Activated gamma-delta T cell treated with Interleukin-2 at 50 U/mL for 16 hours (primary cell): ENCODE results near the gene ZFAND3.
"Not testable (repeated sequence)": the region's sequence is repeated elsewhere in the genome, so short reads cannot be mapped to it uniquely, and the experiment has no call there.

Source experiments
- DNase-seq: peaks from one replicate; pipeline ENCODE4 v3.0.0-alpha.2; 2020

Gene ZFAND3

DNA sequence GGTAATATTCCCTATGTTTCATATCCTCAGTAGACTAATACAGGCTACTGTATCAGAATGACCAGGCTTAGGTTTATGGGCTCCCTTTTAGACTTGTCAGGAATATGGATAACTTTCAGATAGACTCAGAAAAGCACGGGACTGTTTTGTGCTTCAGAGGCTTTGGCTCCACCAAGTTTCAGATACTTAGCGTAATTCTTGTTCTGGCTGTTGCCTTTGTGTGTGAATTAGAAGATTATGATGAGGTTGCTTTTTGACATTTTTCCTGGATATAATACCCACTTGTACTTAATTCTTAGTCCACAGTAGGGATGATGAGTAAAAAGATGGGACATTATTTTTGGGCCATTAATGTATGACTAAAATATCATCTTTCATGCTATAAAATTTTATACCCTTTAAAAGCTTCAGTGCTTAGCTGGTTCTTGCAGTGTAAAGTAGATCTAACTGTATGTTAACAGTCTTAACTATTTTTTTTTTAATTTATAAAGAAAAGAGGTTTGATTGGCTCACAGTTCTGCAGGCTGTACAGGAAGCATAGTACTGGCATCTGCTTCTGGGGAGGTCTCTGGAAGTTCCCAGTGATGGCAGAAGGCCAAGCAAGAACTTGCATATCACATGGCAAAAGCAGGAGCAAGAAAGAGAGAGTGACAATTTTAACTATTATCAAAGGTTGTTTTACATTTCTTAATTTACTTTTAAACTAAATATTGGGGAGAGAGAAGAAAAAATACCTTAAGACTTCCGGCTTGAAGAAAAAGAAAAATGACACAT, 120.7 kb downstream of the ZFAND3 start:
- no peak for DNase-seq

DNA sequence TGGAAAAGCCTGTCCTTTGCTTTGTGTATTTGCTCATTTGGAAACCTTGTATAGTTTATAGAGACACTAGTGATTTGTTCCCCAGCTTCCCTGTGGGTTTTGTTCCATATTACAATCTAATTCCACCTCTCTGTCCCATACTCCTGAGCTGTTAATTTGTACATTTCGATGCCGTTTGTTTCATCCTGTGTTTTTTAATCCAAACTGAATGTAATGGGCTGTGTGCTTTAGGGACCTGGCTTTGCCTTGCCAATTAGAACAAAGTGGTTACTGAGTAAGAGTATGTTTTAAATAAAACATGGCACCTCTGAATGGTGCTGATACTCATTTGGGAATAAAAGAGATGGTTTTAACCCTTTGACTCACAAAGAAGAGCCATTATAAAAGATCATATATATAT, 122.3 kb downstream of the ZFAND3 start:
- DNase-seq: no peak

DNA sequence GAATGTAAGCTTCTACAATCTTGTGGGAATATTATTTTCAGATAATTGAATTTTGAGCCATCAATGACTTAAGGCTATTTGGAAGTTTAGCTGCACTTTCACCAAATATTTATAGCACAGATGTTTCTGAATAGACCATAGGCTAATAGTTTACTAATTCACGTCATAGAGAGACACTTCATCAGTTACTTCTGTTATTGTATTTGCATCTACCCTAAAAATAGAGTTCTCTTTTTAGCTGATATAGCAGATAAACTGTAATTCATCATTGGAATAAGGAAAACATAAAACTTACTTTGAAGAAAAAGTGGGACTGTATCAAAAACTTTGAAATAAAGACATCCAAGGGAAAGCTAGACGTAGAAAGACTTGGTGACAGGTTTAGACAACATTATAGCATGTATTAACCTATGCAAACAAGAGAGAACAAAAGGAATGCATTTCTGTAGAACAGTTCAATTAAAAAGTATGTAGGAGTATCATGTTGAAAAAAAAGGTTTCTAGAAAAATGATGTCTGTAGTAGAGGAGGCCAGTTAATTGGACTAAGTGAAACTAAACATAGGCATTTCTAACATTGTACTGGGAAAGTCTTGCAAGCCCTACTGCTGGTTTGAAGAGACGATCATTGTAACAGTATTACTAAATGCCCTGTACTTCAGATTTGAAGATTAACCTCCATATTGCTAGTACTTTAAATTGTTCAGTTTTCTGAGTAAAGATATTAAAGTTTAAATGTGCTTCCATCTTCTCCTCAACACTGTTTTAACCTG, 123.3 kb downstream of the ZFAND3 start:
- no peak for DNase-seq

DNA sequence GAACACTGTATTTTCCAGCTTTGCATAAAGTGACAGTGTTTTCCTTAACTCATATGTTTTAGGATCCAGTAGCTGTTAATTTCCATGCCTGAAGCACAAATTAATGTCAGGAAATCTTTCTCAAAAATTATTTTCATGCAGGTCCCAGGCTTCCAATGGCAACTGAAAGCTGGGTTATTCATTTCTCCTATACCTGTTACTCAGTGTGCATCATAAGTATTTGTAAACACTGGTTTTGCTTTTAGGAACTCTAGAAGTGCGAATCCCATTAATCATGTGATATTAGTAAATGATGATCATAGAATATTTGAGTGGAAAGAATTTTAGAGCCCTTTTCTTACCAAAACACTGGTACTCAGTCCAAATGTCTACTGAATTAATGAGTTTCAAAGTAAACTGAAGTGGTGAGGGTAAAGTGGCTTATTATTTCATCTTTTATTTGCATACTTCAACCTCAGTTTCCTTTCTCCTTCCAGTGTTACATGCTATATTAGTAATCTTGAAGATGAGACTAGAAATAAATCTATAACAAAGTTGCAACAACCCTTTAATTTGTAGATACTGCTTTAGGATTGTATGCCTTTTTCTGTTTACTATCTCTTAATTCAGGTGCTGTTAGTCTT, 124.0 kb downstream of the ZFAND3 start:
- DNase-seq: no peak

DNA sequence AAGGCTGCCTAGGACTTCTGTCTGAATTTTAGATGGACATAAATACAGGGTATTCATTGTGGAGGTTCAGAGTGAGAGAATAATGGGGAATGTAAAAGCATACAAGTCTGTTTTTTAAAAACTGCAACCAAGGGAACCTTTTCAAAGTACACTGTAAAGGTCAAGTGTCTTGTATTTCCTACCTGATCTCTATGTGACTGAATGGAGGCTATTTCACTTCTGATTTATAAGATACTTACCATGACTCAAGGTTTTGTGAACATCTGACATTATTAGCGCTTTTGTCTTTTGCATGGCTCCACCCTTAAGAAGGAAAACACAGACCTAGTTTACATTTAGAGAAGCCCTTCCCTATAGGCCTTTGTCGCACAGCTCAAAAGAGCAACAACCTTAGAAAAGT, 126.5 kb downstream of the ZFAND3 start:
- no peak for DNase-seq

DNA sequence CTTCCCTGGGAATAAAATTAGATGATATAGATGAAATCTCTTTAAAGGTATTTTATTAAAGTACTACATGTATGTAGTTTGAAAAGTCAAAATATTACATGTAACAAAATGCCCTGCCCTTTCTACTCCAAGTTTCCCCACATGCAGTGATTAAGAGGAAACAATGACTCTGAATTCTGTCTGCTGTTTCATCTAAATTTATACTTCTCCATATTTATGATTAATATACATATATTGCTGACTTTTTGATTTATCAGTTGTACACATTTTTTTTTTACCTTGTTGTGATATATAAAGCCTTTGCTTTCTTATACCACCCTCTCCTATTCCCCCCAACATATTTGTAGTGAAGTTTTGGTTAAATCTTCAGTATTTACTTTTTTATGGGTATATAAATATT, 127.9 kb downstream of the ZFAND3 start:
- no peak for DNase-seq

DNA sequence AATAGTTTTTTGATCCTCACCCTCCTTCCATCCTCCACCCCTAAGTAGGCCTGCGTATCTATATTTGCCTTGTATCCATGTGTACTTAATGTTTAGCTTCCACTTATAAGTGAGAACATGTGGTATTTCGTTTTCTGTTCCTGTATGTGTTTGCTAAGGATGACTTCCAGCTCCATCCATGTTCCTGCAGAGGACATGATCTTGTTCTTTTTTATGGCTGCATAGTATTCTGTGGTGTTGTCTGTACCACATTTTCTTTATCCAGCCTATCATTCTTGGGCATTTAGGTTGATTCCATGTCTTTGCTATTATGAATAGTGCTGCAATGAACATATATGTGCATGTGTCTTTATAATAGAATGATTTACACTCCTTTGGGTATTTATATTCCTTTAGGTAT, 129.1 kb downstream of the ZFAND3 start:
- DNase-seq: not testable (repeated sequence)

DNA sequence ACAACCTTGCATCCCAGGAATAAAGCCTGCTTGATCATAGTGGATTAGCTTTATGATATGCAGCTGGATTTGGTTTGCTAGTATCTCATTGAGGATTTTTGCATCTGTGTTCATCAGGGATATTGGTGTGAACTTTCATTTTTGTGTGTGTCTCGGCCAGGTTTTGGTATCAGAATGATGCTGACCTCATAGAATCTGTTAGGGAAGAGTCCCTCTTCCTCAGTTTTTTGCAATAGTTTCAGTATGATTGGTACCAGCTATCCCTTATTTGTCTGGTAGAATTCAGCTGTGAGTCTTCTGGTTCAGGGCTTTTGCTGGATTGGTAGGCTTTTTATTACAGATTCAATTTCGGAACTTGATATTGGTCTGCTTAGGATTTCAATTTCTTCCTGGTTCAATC, 132.5 kb downstream of the ZFAND3 start:
- no peak for DNase-seq

DNA sequence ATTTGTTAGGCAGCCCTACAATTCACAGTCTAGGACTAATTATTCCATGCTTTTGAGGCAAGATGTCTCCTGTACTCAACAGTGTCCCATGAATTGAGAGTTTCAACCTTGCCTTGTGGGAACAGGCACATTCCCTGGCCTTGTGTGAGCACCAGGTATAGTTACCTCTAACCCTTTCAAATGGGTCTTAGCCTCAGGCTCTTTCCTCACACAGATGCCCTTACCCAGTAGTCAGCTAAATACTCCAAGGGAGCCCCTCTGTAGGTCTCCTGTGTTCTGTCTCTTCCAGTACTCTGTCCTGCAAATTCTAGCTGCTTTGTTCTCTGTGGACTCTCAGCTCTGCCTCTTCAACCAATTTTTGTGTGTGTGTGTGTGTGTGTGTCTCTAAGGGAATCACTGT, 135.3 kb downstream of the ZFAND3 start:
- DNase-seq: no peak

DNA sequence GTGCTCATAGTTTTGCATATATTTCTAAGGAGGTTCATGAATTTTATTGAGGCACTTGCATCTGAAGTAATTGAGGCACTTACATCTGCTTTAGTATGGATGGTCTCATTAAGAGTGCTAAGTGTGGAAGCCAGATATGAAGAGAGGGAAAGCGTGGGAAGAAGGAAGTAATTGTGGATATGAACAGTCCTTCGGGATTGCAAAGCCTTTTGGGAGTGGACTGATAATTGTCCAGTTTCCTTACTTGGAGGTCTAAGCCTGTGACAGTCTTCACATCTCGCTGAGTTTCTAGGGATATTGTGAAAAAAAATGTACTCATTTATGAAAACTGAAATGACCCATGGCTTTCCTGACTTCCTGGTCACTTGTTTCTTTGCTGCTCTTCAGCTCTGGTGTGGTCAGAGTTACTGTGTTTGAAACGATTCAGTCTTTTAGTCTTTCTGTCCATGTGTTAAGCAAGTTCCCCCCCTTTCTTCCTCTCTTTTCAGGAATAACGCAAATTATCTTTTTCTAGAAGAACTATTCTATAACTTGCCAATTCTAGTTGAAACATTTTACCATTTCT, 137.3 kb downstream of the ZFAND3 start:
- no peak for DNase-seq

DNA sequence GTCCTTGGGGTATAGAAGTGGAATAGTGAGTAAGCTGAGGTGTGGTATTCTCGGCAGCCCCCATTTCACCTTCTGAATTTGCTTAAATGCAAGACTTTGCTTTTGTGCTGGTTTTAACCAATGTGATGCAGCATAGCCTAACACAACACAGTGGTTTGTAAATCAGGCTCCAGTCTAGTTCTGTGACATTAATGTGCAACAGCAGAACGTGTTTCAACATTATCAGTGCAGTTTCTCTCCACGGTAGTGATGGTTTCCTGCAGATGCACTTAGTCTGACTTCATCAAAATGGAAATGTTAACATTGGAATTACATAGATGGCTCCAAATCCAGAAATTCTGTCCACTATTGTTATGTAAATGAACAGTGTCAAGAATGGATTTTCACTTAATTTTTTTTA, 139.5 kb downstream of the ZFAND3 start:
- DNase-seq: no peak

DNA sequence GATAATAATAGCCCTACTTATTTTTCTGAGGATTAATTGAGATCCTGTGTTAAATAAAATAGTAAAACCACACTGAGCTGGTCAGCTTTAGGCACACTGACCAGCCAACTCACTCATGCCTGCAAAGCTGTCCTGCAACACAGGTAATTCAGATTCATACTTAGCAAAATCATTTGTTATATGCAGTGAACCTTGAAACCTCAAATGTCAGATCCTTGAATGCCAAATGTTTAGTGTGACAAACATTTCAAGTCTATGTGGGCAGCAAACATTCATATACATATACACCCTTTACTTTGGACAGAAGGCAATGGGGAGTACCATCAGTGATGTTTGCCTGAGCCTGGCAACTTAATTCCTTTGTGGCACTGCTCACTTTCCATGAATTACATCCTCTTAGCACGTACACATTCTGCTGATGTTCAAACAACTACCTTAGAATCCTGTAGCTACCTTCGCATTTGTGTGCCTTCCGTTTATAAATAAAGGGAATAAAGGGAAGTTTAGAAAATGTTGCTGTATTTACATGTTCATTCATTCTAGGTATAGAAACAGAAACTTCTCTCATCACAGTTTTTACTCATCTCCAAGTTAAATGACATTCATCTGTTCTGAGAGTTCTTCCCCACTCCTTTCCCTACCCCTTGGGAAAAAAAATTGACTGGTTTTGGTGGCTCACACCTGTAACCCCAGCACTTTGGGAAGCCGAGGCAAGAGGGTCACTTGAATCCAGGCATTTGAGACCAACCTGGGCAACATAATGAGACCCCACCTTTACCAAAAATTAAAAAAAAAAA, 140.8 kb downstream of the ZFAND3 start:
- DNase-seq: no peak

DNA sequence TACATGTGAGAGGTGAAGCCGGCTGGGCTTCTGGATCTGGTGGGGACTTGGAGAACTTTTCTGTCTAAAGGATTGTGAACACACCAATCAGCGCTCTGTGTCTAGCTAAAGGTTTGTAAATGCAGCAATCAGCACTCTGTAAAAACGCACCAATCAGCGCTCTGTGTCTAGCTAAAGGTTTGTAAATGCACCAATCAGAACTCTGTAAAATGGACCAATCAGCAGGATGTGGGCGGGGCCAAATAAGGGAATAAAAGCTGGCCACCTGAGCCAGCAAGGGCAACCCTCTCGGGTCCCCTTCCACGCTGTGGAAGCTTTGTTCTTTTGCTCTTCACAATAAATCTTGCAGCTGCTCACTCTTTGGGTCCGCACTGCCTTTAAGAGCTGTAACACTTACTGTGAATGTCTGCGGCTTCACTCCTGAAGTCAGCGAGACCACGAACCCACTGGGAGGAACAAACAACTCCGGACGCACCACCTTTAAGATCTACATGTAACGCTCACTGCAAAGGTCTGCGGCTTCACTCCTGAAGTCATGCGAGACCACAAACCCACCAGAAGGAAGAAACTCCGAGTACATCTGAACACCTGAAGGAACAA, 143.1 kb downstream of the ZFAND3 start:
- DNase-seq: peak; percentile 29

DNA sequence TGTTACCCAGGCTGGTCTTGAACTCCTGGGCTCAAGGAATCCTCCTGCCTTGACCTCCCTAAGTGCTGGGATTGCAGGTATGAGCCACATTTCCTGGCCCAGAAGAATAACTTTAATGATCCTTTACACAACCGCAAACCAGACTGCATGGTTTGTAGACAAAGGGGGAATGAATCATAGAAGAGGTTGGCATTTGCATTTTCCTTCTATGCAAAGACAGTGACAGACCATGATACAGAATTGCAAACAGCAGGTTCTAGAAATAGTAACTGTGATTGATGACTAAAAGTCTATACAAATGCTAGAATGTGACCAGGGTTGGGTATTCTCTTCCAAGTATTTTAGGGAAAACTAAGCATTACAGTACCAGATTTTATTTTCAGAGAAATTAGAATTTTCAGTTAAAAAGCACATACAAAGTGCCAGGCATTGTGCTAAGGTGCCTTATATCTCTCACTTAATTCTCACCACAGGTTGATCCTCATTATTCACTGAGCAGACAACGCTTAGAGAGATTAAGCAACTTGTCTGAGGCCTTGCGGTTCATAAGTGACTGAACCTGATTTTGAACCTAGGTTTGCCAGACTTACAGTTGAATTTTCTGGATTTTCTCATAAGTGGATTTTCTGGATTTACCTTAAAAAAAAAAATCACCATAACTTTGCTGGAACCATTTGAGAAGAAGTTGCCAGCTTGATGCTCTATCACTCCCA, 146.6 kb downstream of the ZFAND3 start:
- no peak for DNase-seq

DNA sequence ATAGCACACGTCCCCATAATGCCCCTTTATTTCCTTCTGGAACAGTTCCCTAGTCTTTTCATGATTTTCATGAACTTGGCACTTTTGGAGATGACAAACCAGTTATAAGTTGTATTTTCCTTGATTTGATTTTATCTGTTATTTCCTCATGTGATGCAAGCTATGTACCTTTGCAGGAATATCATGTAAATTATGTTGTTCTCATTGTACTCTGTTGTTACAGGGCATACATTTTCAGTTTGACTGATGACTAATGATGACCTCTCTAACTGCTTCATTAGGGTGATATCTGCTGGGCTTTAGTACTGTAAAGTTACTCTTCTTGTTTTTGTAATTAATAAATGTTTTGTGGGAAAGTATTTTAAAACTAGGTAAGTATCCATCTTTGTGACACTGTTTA, 147.3 kb downstream of the ZFAND3 start:
- DNase-seq: no peak

DNA sequence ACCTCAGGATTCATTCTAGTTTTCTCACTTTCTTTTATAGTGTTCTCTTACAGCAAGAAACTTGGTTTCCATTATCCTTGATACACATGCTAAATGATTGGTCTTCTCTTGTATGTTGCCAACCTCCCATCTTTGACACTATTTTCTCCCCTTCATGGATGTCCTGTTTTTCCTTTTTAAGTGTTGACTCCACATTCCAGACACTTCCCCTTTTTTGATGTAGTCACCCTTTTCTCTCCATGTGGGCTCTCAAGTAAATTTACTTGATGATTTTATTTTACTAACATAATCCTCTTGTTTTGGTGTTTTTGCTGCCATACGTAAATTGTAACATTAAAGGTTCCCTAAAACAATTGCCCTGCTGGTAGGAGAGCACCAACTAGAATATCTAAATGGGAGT, 148.1 kb downstream of the ZFAND3 start:
- no peak for DNase-seq

DNA sequence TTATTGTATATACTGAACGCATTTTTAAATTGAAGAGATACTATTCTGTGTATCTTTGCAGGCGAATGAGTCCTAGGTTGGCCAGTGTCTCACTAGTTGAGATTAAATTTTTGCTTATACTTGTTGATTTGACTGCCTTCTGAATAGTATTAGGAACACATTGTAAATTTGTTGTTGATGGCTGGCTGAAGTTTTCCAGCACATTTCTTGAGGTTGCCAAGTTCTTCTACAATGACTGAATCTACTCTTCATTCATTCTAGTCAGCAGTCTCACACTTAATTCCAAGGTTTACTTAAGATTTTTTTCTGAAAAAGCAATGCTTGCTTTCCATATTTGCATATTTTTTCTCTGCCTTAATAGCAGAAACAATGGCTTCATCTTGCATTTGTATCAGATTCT, 151.7 kb downstream of the ZFAND3 start:
- no peak for DNase-seq

DNA sequence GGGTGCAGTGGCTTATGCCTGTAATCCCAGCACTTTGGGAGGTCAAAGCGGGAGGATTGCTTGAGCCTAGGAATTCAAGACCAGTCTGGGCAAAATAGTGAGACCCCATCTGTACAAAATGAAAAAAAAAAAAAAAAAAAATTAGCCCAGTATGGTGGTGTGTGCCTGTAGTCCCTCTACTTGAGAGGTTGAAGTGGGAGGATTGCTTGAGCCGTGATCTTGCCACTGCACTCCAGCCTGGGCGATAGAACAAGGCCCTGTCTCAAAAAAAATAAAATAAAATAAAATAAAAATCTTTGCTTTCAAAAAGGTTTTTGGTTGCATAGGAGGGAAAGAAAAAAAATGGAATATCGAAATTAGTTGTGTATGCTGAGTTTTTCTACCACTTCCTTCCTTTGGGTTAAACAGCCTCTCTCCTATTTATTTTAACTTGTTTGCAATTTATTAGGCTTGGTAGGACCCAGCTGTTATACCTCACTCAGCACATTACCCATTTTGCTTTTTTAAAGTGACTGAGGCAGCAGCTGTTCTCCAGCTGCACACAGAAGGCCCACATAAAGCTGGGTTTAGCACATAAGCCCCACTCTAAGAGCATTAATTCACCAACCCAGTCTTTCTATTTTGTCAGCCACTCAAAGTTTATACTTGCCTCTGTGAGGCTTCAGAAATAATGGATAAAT, 152.3 kb downstream of the ZFAND3 start:
- no peak for DNase-seq

DNA sequence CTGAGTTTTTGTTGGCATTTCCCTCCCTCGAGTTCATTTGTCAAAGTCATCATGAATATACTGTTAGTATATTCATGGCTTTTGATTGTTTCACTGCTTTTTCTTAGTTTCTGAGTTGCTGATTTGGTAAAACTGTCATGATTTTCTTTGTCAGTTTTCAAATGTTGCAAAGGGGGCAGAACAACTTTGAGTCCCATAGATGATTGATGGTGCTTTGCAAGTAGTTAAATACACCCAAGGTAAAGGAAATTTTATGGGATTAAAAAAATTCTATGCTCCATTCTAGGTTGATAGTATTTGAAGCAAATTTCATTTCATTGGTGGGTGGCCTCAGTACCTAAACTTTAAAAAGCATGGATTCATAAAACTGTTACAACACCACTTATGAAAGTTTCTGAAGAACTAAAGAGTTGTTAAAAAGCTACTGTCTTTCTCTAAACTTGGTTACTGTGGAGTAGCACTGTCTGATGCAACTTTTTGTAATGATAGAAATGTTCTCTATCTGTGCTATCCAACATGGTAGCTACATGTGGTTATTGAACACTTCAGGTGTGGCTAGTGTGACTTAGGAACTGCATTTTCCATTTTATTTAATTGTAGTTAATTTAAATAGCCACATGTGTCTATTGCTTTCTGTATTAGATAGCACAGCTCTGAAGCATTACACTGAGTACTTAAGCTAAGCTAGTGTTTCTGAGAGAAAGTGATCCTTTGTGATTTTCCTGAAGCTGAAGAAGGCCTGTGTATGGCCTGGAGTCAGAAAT, 153.6 kb downstream of the ZFAND3 start:
- no peak for DNase-seq

DNA sequence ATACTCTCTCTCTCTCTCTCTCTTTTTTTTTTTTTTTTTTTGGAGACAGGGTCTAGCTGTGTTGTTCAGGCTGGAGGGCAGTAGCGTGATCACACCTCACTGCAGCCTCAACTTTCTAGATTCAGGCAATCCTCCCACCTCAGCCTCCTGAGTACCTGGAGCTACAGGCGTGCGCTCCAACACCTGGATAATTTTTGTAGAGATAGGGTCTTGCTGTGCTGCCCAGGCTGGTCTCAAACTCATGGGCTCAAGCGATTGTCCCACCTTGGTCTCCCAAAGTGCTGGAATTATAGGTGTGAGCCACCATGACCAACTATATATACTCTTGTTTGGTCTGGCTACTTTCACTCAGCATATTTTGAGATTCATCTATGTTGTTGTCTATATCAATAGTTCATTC, 154.9 kb downstream of the ZFAND3 start:
- DNase-seq: no peak
